OCI-M2 (cell line): Measurements from ENCODE around the gene ZNF334.

Experiments used
- DNase-seq: peaks from one replicate; lab custom pipeline; 2025; ENCODE audit not compliant: unreplicated experiment; lab: John Stamatoyannopoulos, UW

Gene ZNF334

DNA sequence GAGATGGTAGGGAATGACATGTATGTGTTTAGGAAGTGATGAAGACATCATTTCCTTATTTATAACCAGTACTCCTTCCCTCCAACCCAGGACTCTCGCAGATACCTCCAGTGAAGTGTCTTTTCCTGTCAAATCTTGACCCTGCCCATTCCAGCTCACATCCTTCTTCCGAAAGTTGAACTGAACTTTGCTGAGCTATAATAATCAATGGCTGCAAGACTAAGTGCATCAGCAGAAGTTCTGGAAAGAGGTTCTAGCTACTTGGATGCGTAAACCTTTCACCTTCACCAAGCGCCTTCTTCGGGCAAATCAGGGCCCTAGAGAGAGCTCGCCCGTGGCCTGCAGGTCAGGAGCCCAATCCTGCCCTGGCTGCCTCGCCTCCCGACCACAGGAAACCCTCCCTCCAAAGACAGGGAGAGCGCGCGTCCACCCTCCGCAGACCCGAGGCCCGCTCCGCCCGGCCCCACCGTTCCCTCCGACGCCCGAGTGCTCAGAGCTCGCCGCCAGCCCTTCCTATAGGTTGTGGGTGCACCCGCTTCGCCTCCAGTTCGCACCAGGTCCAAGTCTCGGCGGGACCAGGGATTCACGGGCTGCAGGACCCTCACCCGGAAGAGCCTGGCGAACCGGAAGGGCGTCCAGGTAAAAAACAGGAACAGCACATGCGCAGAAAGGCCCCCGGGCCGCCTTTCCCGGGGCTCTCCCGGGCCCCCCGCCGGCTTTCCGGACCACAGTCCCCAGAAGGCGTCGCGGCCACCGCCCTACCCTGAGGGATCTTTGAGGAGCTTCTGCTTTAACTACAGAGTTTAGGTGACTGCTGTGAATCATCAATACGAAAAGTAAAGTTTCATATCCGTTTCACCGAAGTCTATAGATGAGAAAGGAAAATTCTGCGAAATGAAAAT is at the start of gene ZNF334:
Gene ZNF334 (minus strand): TSS at position 617 of the 902 bp plus-strand sequence. CDS start 1,457 bp downstream, outside the sequence.
- DNase-seq: peak; percentile 72

DNA sequence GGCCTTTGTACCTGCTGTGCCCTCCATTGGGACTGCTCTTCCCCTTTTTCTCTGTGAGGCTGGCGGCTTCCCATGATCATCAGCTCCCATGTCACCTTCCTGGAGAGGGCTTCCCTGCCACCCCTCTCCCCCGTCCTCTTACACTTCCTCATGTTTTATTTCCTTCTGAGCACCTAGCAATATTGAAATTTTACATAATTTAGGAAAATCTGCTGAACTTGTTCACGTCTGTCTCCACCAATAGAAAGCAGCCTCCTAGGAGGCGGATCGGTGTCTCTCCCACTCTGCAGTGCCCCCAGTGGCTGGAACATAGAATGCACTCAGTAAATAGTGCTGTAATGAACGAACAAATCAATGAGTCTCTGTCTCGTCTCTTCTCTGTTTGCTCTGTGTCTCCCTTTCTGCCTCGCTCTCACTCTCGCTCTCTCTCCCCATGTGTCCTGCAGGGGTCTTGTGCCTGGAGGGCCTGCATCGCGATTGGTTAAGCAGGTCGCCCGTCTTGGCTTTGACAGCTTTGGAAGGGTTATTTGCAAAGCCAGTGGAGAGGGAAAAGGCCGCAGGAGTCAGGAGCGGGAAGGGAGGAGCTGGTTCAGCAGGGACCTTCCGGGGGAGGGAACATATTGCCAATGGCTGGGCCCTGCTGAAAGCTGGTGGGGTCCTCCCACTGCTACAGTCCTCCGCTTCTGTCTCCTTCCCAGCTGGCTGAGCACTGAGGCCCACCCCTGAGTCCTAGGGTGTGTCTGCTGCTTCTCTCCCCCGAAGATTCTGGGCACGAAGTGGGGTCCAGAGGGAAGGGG is 49.2 kb upstream of the ZNF334 start:
- DNase-seq: peak; percentile 85

DNA sequence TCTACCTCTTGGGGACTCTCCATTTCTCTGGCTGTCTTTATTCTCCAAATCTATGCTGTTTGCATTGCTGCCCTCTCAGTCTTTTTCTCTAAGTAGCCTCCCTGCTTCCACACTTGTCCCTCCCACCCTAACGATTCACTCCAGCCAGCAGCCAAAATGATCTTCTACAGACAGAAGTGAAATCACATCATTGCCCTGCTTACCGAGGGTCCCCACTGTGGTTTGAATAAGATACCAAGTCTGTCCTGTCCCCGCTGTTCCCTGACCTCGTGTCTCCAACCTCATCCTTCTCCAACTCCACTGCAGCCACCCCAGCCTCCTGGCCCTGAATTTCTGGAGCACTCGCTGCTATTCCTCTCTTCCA is 48.6 kb upstream of the ZNF334 start:
- DNase-seq: no peak

DNA sequence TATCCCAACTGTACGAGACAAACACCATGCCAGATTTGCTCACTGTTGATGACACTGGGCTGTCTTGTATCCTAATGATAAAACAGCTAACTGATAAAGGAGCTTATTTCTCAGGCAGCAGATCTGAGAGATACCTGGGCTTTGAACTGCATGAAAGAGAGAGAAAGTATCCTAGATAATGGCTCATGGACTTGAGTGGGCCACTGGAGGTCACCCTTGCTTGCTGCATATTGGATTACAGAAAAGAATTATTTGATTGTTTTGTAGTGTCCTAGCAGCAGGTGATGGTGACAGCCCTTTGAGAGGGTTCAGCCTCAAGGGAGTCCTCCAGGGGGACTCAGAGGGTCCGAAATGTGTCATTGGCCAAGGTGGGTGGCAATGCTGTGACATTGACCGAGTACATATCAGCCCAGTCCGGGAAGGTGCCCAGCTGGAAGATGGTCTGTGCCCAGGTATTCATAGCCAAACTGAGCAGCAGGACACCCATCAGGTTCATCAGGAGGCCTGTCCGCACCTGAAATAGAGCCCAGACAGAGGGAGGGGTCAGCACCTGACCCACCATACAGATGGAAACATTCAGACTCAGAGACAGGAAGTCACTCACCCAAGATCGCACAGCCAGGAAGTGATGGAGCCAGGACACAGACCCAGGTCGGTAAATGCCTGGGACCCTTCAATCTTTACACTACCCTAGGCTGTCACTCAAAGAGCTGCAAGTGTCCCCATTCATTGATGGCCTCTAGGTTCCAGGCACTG is 46.5 kb upstream of the ZNF334 start:
- no peak for DNase-seq

DNA sequence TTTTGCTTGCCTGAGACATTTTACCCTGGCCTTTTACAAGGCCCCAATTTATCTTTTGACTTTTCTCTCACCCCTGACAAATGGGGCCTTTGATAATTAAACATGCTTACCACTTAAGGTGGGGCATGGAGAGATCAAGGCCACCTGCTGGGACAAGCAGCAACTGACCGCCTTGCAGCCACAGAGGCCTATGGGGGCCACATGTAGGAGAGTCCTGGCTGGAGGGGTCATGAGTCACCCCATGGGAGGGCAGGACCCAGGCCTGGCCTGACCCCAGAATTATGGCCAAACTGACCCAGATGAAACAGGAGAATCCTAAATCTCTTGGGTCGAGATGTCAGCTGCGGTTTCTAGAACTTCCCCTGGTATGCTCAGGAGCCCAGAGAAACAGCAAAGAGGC is 45.6 kb upstream of the ZNF334 start:
- no peak for DNase-seq

DNA sequence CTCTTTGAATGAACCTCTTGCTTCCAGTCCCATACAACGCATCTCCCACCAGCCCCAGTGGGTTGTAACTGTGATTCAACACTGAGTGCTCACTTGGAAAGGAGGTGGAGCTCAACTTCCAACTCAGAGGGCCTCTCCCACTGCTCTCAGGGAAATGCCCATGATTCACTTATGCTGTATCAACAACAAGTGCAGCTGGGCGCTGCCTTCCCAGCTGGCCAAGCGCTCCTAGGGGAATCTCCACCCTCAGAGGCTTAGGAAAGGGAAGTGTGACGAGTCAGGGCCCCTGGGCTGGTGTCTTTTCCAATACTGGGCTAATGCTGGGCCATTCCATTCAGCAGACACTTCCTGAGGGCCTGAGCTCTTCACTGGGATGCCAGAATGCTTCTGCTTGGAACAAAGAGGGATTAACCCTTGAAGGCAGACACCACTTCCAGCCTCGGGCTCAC is 45.2 kb upstream of the ZNF334 start:
- DNase-seq: no peak

DNA sequence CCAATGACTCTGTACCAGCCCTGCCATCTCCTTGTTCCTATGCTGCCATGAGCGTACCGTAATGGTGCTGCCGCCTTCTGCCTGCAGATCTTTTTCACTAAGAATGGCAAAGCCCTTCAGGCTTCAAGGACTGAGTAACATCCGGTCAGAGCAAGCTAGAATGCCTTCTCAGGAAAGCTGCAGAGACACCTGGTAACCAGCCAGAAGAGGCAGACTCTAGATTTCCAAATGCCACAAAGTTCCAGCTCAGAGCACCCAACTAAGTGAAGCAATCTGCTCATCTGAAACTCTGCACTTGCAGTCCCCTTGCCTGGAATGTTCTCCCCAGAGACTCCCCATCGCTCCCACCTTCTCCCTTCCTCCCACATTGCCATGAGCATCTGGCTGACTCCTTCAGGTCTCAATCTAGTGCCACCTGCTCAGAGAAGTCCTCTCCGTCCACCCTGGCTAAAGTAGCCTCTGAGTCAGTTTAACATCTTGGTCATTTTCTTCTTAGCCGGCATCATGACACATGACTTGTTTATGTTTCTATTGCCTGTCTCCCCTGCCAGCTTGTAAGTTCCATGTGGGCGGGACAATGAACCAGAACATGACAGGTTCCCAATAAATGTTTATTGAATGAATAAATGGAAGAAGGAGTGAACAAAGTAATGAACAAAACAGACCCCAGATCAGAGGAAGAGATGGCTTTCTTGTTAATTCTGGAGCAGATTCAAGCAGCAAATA is 44.0 kb upstream of the ZNF334 start:
- DNase-seq: no peak

DNA sequence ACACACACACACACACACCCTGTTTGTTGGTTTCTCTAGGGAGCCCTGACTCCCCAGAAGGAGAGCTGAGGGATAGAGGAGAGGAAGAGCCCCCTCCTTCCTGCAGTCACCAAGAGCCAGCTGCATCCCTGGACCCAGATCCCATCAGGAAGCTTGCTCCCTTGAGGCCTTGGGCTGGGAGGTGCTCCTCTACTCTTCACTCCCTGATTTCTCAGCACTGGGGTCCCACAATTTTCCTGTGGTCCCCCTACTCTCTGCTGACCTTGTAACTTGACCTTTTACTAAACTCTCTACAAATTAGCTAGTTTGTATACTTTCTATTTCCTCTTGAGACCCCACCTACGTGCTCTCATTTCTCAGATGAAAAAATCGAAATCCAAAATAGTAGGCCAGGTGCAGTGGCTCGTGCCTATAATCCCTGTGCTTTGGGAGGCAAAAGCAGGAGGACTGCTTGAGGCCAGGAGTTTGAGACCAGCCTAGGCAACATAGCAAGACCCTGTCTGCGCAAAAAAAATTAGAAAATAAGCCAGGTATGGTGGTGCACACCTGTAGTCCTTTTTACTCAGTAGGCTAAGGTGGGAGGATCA is 42.1 kb upstream of the ZNF334 start:
- no peak for DNase-seq

DNA sequence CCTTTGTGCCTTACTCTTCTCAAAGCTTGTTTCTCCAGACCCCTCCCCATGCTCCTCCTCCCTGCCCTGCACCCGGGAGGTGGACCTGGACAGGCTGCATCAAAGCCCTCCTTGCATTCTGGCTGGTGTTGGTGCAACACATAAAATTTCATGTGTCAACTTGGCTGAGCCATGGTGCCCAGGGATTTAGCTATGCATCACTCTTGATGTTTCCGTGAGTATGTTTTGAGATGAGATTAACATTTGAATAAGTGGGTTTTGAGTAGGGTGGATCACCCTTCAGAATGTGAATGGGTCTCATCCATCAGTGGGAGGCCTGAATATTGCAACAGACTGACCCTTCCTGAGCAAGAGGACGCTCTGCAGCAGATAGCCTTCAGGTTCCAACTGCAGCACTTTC is 41.5 kb upstream of the ZNF334 start:
- no peak for DNase-seq

DNA sequence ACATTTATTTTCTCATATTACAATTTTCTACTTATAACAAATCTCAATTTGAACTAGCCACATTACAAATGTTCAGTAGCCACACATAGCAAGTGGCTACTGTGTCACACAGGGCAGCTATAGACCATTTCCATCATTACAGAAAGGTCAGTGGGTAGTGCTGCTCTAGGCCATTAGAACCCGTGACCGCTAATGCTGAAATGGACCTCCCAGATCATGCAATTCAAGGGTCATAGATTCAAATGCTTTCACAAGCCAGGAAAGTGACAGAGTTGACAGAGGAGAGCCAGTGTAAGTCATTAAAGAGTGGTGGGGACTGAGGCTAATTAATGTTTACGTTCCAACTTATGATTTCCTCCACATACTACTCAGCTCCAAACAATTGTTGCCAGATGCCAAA is 40.6 kb upstream of the ZNF334 start:
- no peak for DNase-seq

DNA sequence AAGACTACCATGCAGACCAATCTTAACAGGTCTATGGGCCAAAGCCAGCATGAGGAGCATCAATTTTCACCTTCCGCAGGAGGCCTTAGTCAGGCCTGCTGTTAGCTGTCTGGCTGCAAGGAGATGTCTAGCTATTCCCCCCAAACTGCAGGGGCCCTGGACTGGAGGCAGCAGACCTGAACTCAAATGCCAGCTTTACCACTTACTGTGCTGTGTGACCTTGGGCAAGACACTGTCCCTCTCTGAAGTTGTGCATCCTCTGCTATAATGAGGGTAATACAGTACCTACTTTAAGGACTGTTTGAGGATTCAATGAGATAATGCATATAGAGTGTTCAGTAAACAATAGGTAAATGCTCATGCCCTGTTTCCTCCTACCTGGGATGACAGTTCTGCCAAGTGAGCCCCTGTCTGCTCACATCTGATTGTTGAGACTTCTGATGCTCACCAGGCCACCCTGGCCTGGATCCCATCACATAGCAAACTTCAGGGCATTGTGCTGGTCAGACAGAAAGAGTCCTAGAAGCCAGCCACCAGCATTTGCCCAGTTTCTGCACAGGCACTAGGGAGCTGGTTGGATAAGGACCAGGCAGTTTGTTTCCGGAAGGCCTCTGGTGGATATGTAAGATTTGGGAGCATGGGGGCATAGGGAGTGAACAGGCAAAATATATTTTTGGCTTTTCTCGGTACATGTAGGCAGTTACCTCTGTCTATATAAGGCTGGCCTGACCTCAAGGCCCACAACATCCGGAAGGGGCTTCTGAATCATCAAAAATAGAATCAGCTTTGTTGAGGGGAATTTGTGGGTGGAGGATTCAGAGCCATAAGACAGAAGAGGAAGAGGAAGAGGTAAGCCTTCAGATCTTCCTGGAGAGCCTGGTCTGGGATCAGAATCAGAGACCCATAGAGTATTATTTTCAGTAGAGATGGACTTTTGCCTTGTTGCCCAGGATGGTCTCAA is 39.4 kb upstream of the ZNF334 start:
- DNase-seq: no peak

DNA sequence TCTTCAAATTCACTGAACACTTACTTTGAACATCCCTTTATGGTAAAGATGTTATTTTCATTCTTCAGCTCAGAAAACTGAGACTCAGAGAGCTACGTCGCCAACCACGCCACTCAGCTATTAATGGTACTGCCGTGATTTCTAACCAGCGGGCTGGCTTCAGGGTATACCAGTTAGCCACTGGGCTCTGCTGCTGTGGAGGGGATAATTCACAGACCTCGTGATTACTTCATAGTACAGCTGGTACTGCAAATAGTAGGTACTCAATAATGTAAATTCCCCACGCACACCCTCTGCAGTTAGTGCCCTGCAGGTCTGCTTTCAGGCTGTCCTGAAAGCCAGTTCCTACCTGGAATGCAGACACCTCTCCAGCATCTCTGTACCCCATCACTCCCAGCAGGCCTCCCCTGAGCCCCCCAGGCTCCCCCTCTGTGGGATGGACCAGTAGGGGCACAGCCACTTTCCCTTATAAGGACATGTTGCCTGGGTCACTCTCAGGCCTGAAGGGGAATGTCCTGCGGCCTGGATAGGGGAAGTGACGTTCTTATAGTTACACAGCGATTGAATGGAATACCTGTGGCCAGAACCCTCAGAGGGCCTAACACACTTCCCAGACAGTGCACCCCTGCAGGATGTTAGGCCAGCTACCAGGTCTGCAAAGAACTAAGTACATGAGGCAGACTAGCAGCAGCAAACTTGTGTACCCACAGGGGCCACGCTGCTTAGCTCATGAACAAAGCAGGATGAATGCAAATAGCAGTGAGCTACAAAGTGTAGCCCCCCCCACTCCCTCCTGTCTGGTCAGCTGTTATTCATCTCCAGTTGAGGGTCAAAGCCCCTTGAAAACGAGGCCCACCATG is 38.4 kb upstream of the ZNF334 start:
- DNase-seq: no peak

DNA sequence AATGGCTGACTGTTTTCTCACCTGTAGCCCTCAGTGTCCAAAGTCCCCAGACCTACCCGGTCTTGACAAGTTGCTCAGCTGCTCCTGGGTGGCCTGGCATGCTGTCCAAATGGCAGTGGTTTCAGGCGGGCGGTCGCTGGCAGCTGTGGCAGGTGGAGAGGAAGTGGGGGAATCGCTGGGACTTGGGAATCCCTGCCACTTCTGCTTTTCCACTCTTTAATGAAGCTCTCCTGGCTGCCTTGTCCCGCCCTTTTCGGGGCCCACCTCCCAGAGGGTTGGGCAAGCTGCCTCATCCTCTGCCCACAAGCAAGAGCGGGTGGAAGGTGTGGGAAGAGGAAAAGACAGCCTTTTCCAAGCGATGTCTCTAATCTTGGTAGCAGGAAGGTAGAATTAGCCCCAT is 37.1 kb upstream of the ZNF334 start, which contains the start of gene OCSTAMP:
Gene OCSTAMP (minus strand): TSS at position 194 of the 400 bp plus-strand sequence. CDS start 94 bp downstream, at position 100.
- no peak for DNase-seq

DNA sequence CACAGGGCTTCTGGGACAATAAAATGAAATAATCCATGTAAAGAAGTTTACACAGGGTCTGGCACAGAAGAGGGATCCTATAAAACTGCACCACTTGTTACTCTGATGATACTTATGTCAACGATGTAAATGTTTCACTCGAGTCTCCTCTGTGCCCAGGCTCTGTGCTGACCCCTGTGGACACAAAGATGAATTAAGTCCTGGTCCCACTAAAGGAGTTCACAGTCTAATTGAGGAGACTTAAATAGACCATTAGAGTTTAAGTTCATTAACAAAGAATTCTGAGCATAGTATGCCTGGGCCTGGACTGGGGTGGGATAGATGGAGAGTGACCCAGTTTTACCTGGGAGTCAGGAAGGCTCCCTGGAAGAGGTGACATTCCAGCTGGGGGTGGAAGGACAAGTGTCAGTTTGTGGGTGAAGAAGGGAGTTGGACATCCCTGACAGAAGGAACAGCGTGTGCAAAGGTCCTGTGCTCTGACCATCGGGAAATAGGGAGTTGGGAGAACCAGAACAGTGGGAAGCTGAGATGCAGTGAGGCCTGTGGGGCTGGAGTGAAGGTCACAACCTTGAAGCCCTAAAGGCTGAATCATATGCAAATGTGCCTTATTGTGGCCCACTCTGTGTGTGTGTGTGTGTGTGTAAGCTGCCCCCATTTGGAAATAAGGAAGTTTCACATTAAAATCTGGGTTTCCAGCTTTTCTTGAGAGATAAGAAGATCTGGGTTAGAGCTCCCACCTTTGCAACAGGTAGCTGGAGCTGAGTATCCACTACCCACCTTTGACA is 36.0 kb upstream of the ZNF334 start:
- no peak for DNase-seq

DNA sequence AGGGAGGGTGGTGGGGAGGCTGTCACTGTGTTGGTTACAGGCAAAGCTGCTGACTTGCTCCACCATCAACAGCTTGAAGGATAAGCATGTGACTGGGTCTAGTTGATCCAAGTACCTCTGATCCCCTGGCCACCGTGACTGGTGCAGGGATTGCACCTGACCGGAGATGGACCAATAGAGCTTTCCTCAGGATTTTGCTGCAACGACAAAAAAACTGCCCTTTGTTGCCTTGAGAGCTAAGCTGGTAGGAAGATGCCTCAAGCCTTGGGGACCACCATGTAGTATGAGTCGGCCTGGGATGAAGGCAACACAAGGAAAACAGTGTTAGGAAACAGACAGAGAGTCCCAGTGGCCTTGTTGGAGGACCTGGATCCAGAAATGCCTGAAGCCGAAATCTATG is 35.3 kb upstream of the ZNF334 start:
- no peak for DNase-seq

DNA sequence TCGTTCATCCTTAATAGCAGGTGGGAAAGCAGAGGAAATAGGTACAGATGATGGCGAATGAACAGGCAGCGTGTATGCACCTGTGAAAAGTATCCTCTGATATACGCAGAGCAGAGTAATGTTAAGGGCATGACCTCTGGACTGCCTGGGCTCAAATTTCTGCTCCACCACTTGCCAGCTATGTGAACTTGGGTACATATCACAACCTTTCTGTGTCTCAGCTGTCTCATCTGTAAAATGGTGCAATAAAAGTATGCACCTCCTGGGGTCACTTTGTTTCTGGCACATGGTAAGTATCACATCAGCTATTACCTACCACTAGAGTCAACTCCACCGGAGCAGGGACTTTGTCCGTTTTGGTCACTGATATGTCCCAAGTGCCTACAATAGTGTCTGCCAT is 34.6 kb upstream of the ZNF334 start:
- no peak for DNase-seq

DNA sequence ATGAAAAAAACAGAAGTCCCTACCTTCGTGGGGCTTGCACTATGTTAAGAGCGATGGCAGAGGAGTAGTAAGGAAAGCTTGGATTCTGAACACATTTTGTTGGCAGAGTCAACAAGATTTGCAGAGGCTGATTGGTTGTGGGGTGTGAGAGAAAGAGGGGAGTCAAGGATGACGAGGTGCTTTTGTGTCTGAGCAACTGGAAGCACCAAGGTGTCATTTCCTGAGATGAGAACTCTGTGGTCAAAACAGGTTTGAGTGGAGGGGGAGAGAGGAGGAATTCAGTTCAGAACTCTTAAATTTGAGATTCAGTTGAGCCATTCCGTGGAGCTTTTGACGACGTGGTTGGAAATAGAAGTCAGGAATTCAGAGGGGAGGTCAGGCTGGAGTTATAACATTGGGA is 33.6 kb upstream of the ZNF334 start:
- DNase-seq: no peak
